Esophagus squamous epithelium (tissue), 4 donors: Measurements from ENCODE around the gene C19orf25.

Experiments
- POLR2A ChIP-seq, 4 donors: fragments of 450-650 bp; IDR thresholded peaks; one replicate each; pipeline ENCODE4 v1.6.1; 2017; ENCODE audit warnings: antibody characterized with exemption in 4 of 4, mild to moderate bottlenecking in 4 of 4, moderate library complexity in 3 of 4
- TF ChIP-seq, protein P1 (sequence below), 6 experiments: fragments of 450-650 bp in 4 of 6; fragments of 200-600 bp in 2 of 6; sonication (generic) in 2 of 6; IDR thresholded peaks; one replicate each; pipeline ENCODE4 v1.5.1; 2016 to 2019; ENCODE audit warnings: antibody characterized with exemption in 6 of 6, mild to moderate bottlenecking in 4 of 6, moderate library complexity in 4 of 6

- TF ChIP-seq, protein P1, sequence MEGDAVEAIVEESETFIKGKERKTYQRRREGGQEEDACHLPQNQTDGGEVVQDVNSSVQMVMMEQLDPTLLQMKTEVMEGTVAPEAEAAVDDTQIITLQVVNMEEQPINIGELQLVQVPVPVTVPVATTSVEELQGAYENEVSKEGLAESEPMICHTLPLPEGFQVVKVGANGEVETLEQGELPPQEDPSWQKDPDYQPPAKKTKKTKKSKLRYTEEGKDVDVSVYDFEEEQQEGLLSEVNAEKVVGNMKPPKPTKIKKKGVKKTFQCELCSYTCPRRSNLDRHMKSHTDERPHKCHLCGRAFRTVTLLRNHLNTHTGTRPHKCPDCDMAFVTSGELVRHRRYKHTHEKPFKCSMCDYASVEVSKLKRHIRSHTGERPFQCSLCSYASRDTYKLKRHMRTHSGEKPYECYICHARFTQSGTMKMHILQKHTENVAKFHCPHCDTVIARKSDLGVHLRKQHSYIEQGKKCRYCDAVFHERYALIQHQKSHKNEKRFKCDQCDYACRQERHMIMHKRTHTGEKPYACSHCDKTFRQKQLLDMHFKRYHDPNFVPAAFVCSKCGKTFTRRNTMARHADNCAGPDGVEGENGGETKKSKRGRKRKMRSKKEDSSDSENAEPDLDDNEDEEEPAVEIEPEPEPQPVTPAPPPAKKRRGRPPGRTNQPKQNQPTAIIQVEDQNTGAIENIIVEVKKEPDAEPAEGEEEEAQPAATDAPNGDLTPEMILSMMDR (IDR thresholded peaks at IDR 0.05) = no peak
- TF ChIP-seq POLR2A (IDR thresholded peaks at IDR 0.05) = no peak
Observed at GRCh38 chr19:1491849-1492170, 12.8 kb upstream of the C19orf25 start.
